HG03521 (cell line): ENCODE measurements around the gene CRYBB1.

Experiments used
- ATAC-seq: cut with Tn5 transposase; IDR thresholded peaks from one replicate; pipeline ENCODE4 v1.9.1; 2021; ENCODE audit warnings: mild to moderate bottlenecking, moderate library complexity; ENCODE audit not compliant: unreplicated experiment

CRYBB1 gene

DNA sequence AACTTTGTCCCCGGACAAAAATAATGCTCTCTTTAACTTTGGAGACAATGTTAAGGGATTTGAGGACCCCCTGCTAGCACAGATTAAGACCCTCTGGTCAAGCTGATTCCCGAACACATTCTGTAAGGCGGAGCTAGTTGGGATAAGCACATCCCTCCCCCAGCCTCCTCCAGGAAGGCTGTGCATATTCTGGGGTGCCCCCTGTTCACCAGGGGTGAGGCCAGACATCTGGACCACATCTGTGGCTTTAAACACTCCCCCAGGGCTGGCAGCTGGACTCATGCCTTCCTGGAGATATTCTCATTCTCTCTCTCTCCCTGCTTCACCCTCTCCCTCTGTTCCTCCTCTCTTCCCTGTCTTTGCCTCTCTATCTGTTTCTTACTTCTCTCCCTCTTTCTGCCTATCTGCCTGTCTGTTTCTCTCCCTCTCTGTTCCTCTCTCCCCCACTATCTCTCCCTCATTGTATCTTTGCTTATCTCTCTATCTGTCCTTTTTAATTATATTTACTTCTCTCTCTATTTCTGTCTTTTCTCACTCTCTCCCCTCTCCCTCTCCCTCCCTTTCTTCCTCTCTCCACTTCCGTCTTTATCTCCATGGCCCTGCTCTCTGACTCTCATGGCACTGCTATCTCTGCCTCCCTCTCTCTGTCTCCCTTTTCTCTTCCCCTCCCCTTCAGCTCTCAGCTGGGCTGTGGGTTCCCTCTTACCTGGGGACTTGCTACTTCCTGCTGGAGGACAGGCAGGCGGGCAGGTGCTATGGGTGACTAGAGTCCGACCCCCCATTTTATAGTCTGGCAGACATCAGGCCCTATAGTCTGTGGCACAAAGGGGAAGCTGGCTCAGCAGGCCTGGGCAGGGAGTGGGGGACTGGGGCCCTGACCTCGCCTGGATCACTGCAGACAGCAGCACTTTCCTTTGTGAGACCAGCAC lies at the start of gene CRYBB1:
Gene CRYBB1 (minus strand): TSS at position 757 of the 929 bp plus-strand sequence. CDS start 1,708 bp downstream, outside the sequence.
- ATAC-seq = no peak

DNA sequence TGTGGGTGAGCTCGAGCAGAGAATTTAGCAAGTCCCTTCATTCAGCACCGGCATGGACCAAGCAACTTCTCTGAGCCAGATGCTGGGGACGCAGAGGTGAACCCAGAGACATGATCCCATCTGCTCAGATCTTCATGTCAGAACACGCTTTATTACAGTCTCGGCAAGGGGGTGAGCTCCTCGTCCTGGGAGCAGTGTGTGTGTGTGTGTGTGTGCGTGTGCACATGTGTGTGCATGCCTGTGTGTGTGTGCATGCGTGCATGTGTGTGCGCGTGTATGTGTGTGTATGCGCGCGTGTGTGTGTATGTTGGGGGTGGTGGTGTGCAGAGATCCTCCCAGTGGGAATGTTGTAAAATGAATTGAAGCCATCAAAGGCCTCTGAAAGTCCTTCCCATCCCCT lies 49.3 kb upstream of the CRYBB1 start:
- no peak for ATAC-seq

- ATAC-seq = no peak
Measured at GRCh38 chr22:26665813-26666231, 48.0 kb upstream of the CRYBB1 start.

DNA sequence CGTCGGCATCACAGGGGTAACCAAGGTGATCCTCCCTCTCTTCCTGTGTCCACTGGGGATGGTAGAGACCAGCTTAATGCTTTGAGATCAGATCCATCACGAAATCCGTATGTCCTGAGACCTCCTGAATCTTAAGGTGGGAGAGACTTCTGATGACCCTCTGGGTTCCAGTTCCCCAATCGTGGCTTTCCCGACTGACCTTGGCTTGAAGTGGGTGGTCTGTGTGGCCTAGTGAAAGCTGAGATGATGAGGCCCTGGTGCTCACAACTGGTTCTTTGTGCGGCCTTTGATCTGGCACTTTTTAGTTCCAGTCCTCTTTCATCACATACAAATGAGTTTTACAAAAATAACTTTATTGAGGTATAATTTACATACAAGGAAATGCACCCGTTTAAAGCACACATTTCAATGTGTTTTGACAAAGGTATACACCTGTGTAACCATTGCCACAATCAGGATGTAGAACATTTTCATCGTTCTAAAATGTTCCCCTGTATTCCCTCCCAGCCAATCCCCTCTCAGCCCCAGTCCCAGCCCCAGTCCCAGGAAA lies 45.6 kb upstream of the CRYBB1 start:
- no peak for ATAC-seq

DNA sequence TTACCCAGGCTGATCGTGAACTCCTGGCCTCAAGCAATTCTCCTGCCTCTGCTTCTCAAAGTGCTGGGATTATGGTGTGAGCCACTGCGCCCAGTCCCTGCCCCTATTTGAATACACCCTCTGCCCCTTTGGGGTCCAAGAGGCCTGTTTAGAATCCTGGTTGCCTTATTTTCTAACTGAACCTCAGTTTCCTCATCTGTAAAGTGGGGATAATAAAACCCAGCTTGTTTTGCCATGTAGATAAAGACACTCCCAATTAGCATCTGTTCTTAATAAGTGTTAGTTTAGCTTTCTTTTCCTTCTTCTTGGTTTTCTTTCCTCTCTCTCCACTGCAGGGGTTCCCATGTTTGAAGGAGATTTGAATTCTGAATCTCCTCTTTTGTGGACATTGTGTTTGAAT lies 44.3 kb upstream of the CRYBB1 start:
- no peak for ATAC-seq

DNA sequence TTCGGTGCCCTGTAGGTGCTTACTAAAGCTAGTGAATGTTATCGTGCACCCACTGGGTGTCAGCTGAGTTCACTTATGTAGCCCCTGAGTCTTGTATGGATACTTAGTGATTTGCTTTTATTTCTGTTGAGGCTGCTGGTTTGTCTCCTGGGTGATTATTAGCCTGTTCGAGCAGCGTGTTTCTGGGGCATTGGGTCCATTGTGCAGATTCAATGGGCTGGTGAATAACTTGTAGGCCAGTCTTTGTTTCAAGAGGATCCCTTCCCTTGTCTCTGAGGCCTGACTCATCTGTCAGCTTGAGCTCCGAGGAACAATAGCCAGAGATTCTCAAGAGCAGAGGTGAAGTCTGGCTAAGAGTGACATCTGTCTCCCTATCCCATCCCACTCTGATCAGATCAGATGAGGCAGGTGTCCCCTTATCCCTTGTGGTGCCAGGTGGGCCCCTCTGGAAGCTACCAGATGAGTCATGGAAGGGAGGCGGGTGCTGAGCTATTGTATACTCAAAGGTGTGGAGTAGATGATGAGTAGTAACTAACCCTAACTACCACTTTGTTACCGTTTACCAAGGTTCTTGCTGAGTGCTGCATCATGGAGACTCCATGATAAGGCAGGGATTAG lies 43.2 kb upstream of the CRYBB1 start:
- ATAC-seq = no peak

DNA sequence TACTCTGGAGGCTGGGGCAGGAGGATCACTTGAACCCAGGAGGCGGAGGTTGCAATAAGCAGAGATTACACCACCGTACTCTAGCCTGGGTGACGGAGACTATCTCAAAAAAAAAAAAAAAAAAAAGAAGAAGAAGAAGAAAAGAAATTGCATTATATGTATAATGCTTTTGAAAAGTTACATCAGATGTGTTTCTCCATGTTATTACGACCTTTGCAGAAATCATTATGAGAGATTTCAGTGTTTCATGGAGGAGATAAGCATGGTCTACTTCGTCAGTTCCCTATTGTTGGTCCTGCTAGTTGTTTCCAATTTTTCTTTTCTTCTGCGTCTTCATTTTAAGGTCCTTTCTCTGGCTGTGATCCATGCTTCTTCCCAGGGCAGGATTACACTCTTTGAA lies 42.5 kb upstream of the CRYBB1 start:
- no peak for ATAC-seq

GRCh38 chr22:26658671-26659478 lies 41.0 kb upstream of the CRYBB1 start:
- no peak for ATAC-seq

- no peak for ATAC-seq
Measured at GRCh38 chr22:26658161-26658560, 40.3 kb upstream of the CRYBB1 start.

GRCh38 chr22:26656891-26657851 lies 39.3 kb upstream of the CRYBB1 start, which contains the start of gene MIAT:
TSS of gene MIAT (plus strand) at chr22:26657588.
- ATAC-seq = no peak

DNA sequence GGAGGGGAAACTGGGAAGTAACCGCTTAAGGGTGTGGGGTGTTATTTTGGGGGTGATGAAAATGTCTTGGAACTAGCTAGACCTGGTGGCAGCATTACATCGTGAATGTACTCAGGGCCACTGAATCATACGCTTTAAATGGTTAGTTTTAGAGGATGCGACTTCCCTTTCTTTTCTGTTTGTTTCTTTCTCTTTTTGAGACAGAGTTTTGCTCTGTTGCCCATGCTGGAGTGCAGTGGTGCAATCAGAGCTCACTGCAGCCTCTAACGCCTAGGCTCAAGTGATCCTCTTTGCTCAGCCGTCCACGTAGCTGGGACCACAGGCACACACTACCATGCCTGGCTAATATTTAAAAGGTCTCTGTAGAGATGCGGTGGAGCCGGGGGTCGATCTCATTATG lies 34.0 kb upstream of the CRYBB1 start:
- no peak for ATAC-seq

GRCh38 chr22:26650722-26651421 lies 33.0 kb upstream of the CRYBB1 start:
- no peak for ATAC-seq

DNA sequence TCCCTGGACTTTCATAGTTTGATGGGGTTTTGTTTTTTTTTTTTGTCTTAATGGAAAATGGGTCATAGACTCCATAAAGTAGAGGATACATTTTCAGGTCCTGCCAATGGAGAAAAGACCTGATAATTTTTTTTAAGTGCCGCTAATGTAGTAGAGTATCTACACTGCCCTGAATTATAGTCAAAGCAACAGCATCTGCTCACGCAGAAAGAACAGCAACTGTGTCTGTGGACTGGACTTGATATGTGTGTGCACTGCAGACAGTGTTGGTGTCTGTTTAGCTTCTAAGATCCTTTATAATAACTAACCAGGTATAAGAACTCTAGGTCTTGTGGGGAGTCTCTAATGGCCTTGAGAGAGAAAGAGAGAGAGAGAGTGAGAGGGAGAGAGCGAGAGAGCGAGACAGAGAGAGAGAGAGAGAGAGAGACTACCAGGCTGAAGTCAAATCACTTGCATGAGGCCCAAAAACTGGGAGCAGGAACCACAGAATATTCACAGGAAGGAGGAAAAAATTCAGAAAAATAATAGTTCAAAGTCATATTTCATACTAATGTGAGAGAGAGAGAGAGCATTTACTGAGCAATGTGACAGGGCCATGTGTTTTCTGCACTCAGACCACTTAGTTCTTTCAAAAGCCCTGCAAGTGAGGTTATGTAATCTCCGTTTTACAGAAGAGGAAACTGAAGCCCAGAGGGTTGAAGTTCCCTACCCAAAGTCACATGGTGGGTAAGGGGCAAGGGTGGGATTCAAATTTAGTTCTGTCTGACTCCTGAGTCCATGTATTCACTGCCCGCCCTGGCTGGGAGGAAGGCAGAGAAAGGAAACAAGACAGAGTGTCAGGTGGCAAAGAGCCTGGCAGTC lies 30.9 kb upstream of the CRYBB1 start:
- ATAC-seq = no peak

GRCh38 chr22:26648011-26648497 lies 30.2 kb upstream of the CRYBB1 start:
- ATAC-seq = no peak

- ATAC-seq = no peak
Measured at GRCh38 chr22:26646158-26646557, 28.3 kb upstream of the CRYBB1 start.

DNA sequence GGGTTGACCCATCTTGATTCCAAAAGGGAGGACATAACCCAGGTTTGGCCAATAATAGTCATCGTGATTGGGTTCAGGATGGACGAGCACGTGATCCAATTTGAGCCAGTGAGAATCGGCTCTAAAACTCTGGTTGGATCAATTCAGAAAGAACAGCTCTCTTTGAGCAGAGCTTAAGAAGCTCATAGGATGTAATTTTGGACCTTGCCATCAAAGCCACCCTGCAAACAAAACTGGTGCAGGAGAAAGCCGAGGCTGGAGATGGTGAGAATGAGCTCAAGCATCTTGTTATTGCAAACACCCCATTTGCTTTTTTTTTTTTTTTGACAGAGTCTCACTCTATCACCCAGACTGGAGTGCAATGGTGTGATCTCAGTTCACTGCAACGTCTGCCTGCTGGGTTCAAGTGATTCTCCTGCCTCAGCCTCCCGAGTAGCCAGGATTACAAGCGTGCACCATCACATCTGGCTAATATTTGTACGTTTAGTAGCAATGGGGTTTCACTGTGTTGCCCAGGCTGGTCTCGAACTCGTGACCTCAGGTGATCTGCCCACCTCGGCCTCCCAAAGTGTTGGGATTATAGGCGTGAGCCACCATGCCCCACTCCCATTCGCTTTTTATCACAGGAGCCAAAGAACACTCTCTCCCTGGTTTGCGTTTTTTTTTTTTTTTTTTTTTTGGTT lies 25.7 kb upstream of the CRYBB1 start:
- no peak for ATAC-seq
